OCI-LY1 (cell line): Measurements from ENCODE around the gene RARS1.

Experiments
- H2AFZ ChIP-seq: fragments of 200-600 bp; sonication (generic), shearing (Covaris generic); 2 replicates; pipeline ENCODE4 v1.6.0; 2014; ENCODE audit warnings: antibody characterized with exemption, mild to moderate bottlenecking, low read length
- H3F3A ChIP-seq: fragments of 200-600 bp; sonication (generic), shearing (Covaris generic); 2 replicates; pipeline ENCODE4 v1.6.0; 2014; ENCODE audit warnings: mild to moderate bottlenecking, antibody characterized with exemption, low read length, moderate library complexity; ENCODE audit not compliant: insufficient read depth
- H3K27ac ChIP-seq: fragments of 200-600 bp; sonication (generic); 2 replicates; pipeline ENCODE4 v1.5.1; 2014; ENCODE audit warnings: low read length, mixed run types, mild to moderate bottlenecking, low read depth; ENCODE audit not compliant: poor library complexity, severe bottlenecking
- H3K27me3 ChIP-seq: fragments of 200-600 bp; sonication (generic); 2 replicates; pipeline ENCODE4 v1.6.0; 2014; ENCODE audit warnings: antibody characterized with exemption, mild to moderate bottlenecking, low read length, moderate library complexity; ENCODE audit not compliant: insufficient read depth
- H3K36me3 ChIP-seq: fragments of 200-600 bp; sonication (generic); 2 replicates; pipeline ENCODE4 v1.6.1; 2014; ENCODE audit warnings: mild to moderate bottlenecking, antibody characterized with exemption, low read length, moderate library complexity, mixed read lengths; ENCODE audit not compliant: insufficient read depth
- H3K4me1 ChIP-seq: fragments of 200-600 bp; sonication (generic); 2 replicates; pipeline ENCODE4 v1.5.1; 2014; ENCODE audit warnings: mild to moderate bottlenecking, low read length, moderate library complexity; ENCODE audit not compliant: insufficient read depth, severe bottlenecking
- H3K4me2 ChIP-seq: fragments of 200-600 bp; sonication (generic), shearing (Covaris generic); 2 replicates; pipeline ENCODE4 v1.6.1; 2014; ENCODE audit warnings: low read length
- H3K4me3 ChIP-seq: fragments of 200-600 bp; sonication (generic); 2 replicates; pipeline ENCODE4 v1.5.1; 2014; ENCODE audit warnings: low read length, low read depth, mild to moderate bottlenecking, mixed read lengths; ENCODE audit not compliant: poor library complexity, severe bottlenecking
- H3K79me2 ChIP-seq: fragments of 200-600 bp; shearing (Covaris generic); 2 replicates; pipeline ENCODE4 v1.6.1; 2016; ENCODE audit warnings: mixed run types, low read length, mixed read lengths; ENCODE audit not compliant: insufficient read depth
- H3K9ac ChIP-seq: fragments of 200-600 bp; sonication (generic), shearing (Covaris generic); 2 replicates; pipeline ENCODE4 v1.6.1; 2014; ENCODE audit warnings: mild to moderate bottlenecking, low read length, mixed read lengths
- H3K9me2 ChIP-seq: fragments of 200-600 bp; sonication (generic), shearing (Covaris generic); 2 replicates; pipeline ENCODE4 v1.6.1; 2014; ENCODE audit warnings: low read depth, mild to moderate bottlenecking, low read length, mixed read lengths
- H3K9me3 ChIP-seq: fragments of 200-600 bp; shearing (Covaris generic); 2 replicates; pipeline ENCODE4 v1.6.1; 2014; ENCODE audit warnings: low read length, mixed read lengths
- H4K20me1 ChIP-seq: fragments of 200-600 bp; sonication (generic), shearing (Covaris generic); 2 replicates; pipeline ENCODE4 v1.6.0; 2016; ENCODE audit warnings: mild to moderate bottlenecking, low read length; ENCODE audit not compliant: insufficient read depth
- CTCF ChIP-seq: fragments of 200-600 bp; sonication (generic), shearing (Covaris generic); IDR thresholded peaks from 2 replicates; pipeline ENCODE4 v1.5.1; 2017; ENCODE audit warnings: mild to moderate bottlenecking, antibody characterized with exemption, low read length, moderate library complexity, mixed read lengths
- EZH2 ChIP-seq: fragments of 200-600 bp; sonication (generic), shearing (Covaris generic); IDR thresholded peaks from 2 replicates; pipeline ENCODE4 v1.8.0; 2017; ENCODE audit warnings: borderline replicate concordance, mixed run types, mild to moderate bottlenecking, antibody characterized with exemption, low read length, moderate library complexity, mixed read lengths

The RARS1 gene

DNA sequence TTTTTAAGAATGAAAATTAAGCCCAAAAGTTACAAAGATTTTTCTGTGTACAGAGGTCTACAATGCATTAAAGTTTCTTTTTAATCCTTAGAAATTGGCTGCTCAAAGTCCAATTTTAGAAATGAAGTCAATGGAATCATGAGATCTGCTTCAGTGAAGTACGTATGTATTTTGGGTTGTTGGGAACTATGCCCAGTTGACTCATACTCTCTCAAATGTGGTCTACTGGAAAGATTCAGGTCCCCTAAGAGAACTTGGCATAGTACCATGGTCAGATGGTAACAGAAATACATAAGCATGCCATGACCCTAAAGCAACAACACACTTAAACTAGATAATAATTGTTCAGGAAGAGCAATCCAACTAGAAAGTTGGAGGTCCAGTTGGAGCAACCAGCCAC, 65.9 kb downstream of the RARS1 start:
- Histone ChIP-seq H3K4me3 (no peak overlapping the region), H4K20me1 (no peaks in the 10 kb centered on the region), H3K36me3 (peaks cover 90% of the 10 kb centered on the region), H3K9me3 (peaks cover 2% of the 10 kb centered on the region; the same call in 1 of the 2 replicates), H3K79me2 (no peaks in the 10 kb centered on the region), H3K4me1 (no peaks in the 10 kb centered on the region), H3K4me2 (no peak overlapping the region), H3K9me2 (no peaks in the 10 kb centered on the region), H3K27ac (no peak overlapping the region), H3K27me3 (no peaks in the 10 kb centered on the region), H3F3A (no peaks in the 10 kb centered on the region), H3K9ac (no peak overlapping the region), H2AFZ (no peak overlapping the region)
- no peak for TF ChIP-seq CTCF
- TF ChIP-seq EZH2 = no peak

DNA sequence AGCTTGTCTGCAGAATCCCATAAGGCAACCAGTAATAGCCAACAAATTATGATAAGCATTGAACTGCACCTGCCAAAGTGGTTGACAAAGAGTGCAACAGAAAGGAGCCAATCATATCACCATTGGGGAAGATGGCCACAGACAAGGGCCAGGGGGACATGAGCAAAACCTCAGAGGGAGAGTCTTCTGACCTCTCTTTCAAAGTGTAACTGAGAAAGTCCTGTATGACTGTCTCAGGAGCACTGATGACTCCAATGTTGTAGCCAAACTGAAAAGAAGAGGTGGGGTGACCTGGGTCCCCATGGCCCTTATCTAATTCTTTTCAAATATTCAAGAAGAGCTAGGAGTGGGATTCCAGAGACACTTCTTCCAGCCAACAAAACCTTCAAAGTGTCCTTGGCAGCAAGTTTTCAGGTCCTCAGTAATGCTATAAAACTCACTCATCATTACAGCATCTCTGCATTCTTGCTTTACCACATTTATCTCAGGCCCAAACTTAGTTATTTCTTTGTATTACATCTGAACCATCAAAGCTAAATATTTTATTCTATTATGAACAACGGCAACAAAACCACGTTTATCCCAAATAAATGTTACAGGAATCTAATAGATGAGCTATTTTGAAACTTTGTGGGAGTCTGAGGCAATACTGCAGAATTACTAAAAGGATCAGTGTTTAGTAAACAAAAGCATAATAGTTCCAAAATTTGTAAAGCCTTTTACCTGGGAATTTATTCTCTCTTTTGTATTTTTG, 67.3 kb downstream of the RARS1 start:
- Histone ChIP-seq H4K20me1 (no peaks in the 10 kb centered on the region), H3K36me3 (peaks cover 97% of the 10 kb centered on the region), H3K9me2 (no peaks in the 10 kb centered on the region), H3K9me3 (peaks cover 2% of the 10 kb centered on the region; the same call in 1 of the 2 replicates), H3K4me1 (no peaks in the 10 kb centered on the region), H3K79me2 (no peaks in the 10 kb centered on the region), H3F3A (no peaks in the 10 kb centered on the region), H3K27me3 (no peaks in the 10 kb centered on the region), H2AFZ (no peak overlapping the region), H3K4me3 (no peak overlapping the region), H3K4me2 (no peak overlapping the region), H3K27ac (no peak overlapping the region), H3K9ac (no peak overlapping the region)
- TF ChIP-seq CTCF (no peak), EZH2 (no peak)

DNA sequence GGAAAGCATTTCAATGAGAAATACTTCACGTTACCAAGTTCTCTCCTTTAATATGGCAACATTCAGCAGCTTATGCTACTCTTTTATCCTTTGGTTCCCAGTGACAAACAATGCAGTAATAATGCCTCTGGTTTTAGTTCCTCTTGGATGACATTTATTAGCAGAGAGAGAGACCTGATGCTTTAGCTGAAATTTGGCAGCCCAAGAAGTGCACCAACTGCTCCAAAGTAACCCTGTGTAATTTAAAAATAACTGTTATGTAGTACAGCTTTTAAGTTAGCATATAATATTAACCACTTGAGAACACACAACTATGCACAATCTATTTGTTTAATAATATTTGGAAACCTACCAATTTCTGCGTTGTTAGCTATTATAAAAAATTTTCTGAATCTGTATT, 71.1 kb downstream of the RARS1 start:
- no peak overlapping the region for H2AFZ ChIP-seq
- H3F3A ChIP-seq = no peaks in the 10 kb centered on the region
- H3K4me3 ChIP-seq = no peak overlapping the region
- no peaks in the 10 kb centered on the region for H3K27me3 ChIP-seq
- peaks cover 2% of the 10 kb centered on the region; the same call in 1 of the 2 replicates for H3K9me3 ChIP-seq
- no peak overlapping the region for H3K9ac ChIP-seq
- no peak overlapping the region for H3K27ac ChIP-seq
- H3K4me1 ChIP-seq = no peaks in the 10 kb centered on the region
- peaks cover 96% of the 10 kb centered on the region for H3K36me3 ChIP-seq
- H3K9me2 ChIP-seq = no peaks in the 10 kb centered on the region
- no peak for TF ChIP-seq CTCF
- TF ChIP-seq EZH2 = no peak
- no peaks in the 10 kb centered on the region for H4K20me1 ChIP-seq
- no peak overlapping the region for H3K4me2 ChIP-seq
- H3K79me2 ChIP-seq = no peaks in the 10 kb centered on the region
